K562 (cell line): ENCODE measurements around the gene PRR19. TPM values are rescaled to one million over a fixed set of nuclear protein-coding genes. Genes with fewer than 3 reads are reported as not detected.

Source experiments
- microRNA-seq: library from miRNA; unstranded; fragments of <30 nt; microRNA quantifications from one replicate; pipeline ENCODE4, GENCODE V29; 2018; ENCODE audit warnings: borderline microRNAs expressed
- polyA plus RNA-seq, 8 experiments: library from polyadenylated mRNA; depleted of rRNA in 4 of 8; stranded (reverse) in 5 of 8; unstranded in 3 of 8; fragments of >200 nt; fragmentation: Nextera tagmentation in 2 of 8; fragmentation: Illumina TruSeq in 1 of 8; extraction: Ambion mirVana in 2 of 8; extraction: Trizol in 1 of 8; gene quantifications; 2 replicates each; pipeline versions ENCODE4 v1.2.1 to v1.2.3, GENCODE V29; 2011 to 2014; ENCODE audit warnings: inconsistent platforms in 1 of 8, missing spikeins in 1 of 8
- small RNA-seq: library from RNA; depleted of rRNA; stranded (forward); fragments of <200 nt; gene quantifications from one replicate; pipeline ENCODE3, GENCODE V24; 2014
- total RNA-seq, 7 experiments: library from RNA; depleted of rRNA in 6 of 7; stranded (reverse); fragments of >200 nt in 6 of 7; fragmentation: Illumina TruSeq in 2 of 7; extraction: Trizol in 2 of 7; gene quantifications; 2 replicates each; pipeline versions ENCODE4 v1.2.1 to v1.2.3, GENCODE V29; 2011 to 2021; ENCODE audit warnings: low replicate concordance in 1 of 7
- TF ChIP-seq, protein P1 (sequence below): fragments of 250-450 bp; sonication (Bioruptor Pico); IDR thresholded peaks from 2 replicates; pipeline ENCODE4 v1.9.0; 2021; ENCODE audit warnings: mild to moderate bottlenecking, inconsistent platforms

The PRR19 gene
- total and polyA plus RNA-seq, 9 of the 15 experiments (the other 6 are each of a cell fraction or from before 2014, with no cell fraction given) = 0.10 to 1.6 (median 0.54) TPM

DNA sequence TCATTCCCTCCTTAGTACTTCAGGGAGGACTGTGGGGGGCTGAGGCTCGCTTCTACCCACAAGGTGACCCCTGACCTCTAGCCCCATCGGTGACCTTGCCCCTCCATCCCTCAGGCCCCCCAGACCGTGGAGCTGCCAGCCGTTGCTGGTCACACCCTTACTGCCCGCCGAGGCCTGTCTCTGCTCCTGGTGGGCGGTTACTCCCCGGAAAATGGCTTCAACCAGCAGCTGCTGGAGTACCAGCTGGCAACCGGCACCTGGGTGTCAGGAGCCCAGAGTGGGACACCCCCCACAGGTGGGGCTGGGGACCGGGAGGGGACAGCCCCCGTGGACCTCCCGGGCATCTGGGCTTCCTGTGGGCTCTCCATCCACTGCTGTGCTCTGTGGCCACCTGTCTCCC lies 55.4 kb downstream of the PRR19 start (continued):
- TF ChIP-seq, protein P1, sequence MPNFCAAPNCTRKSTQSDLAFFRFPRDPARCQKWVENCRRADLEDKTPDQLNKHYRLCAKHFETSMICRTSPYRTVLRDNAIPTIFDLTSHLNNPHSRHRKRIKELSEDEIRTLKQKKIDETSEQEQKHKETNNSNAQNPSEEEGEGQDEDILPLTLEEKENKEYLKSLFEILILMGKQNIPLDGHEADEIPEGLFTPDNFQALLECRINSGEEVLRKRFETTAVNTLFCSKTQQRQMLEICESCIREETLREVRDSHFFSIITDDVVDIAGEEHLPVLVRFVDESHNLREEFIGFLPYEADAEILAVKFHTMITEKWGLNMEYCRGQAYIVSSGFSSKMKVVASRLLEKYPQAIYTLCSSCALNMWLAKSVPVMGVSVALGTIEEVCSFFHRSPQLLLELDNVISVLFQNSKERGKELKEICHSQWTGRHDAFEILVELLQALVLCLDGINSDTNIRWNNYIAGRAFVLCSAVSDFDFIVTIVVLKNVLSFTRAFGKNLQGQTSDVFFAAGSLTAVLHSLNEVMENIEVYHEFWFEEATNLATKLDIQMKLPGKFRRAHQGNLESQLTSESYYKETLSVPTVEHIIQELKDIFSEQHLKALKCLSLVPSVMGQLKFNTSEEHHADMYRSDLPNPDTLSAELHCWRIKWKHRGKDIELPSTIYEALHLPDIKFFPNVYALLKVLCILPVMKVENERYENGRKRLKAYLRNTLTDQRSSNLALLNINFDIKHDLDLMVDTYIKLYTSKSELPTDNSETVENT = no peak

Small RNAs within 50 kb of the gene (microRNA-seq; reads per million reads assigned to microRNA genes)
- not detected for gene MIR8077

Small RNAs within 50 kb of the gene (small RNA-seq; reads per million reads assigned to genes)
- not detected for gene MIR8077

Other genes starting within 250 kb of the PRR19 start
Only the 7 nearest of the 15 such genes appear.
- 8.3 and 11.5 TPM in 2 replicates for gene ZNF526, start 81.8 kb upstream of the PRR19 start, total RNA-seq (2014; rRNA removed)
- 5.3 and 6.1 TPM in 2 replicates for gene ZNF526, start 81.8 kb upstream of the PRR19 start, total RNA-seq (2014; rRNA removed; fragmentation: Illumina TruSeq; extraction: Trizol)
- 7.6 and 8.2 TPM in 2 replicates for gene ZNF526, start 81.8 kb upstream of the PRR19 start, total RNA-seq (2015; rRNA removed; fragmentation: Illumina TruSeq; extraction: Trizol)
- gene ZNF526, start 81.8 kb upstream of the PRR19 start, total RNA-seq (2021) = 17.9 and 19.9 TPM in 2 replicates
- 4.2 and 8.3 TPM in 2 replicates for gene ZNF526, start 81.8 kb upstream of the PRR19 start, polyA plus RNA-seq (2011; rRNA removed)
- gene ZNF526, start 81.8 kb upstream of the PRR19 start, polyA plus RNA-seq (2014; fragmentation: Illumina TruSeq; extraction: Trizol) = 6.5 and 8.6 TPM in 2 replicates
- gene ZNF526, start 81.8 kb upstream of the PRR19 start, polyA plus RNA-seq (2014; fragmentation: Nextera tagmentation; extraction: Ambion mirVana) = 1 to 10 TPM; 1.3 to 2.2 TPM
- gene ZNF526, start 81.8 kb upstream of the PRR19 start, polyA plus RNA-seq (2014; rRNA removed) = 6.2 and 7.4 TPM in 2 replicates
- 22.7 and 25.2 TPM in 2 replicates for gene GSK3A, start 59.5 kb upstream of the PRR19 start, total RNA-seq (2014; rRNA removed)
- 16.6 and 21.4 TPM in 2 replicates for gene GSK3A, start 59.5 kb upstream of the PRR19 start, total RNA-seq (2014; rRNA removed; fragmentation: Illumina TruSeq; extraction: Trizol)
- 31.4 and 33.3 TPM in 2 replicates for gene GSK3A, start 59.5 kb upstream of the PRR19 start, total RNA-seq (2015; rRNA removed; fragmentation: Illumina TruSeq; extraction: Trizol)
- gene GSK3A, start 59.5 kb upstream of the PRR19 start, total RNA-seq (2021) = 54.9 and 56.0 TPM in 2 replicates
- gene GSK3A, start 59.5 kb upstream of the PRR19 start, polyA plus RNA-seq (2011; rRNA removed) = 49.3 and 61.9 TPM in 2 replicates
- 90.0 and 90.7 TPM in 2 replicates for gene GSK3A, start 59.5 kb upstream of the PRR19 start, polyA plus RNA-seq (2014; fragmentation: Illumina TruSeq; extraction: Trizol)
- under 1 TPM; 0.62 to 0.89 TPM for gene GSK3A, start 59.5 kb upstream of the PRR19 start, polyA plus RNA-seq (2014; fragmentation: Nextera tagmentation; extraction: Ambion mirVana)
- gene GSK3A, start 59.5 kb upstream of the PRR19 start, polyA plus RNA-seq (2014; rRNA removed) = 54.2 and 55.4 TPM in 2 replicates
- gene ERF, start 47.0 kb upstream of the PRR19 start, total RNA-seq (2014; rRNA removed) = 27.1 and 29.8 TPM in 2 replicates
- 19.0 and 20.0 TPM in 2 replicates for gene ERF, start 47.0 kb upstream of the PRR19 start, total RNA-seq (2014; rRNA removed; fragmentation: Illumina TruSeq; extraction: Trizol)
- gene ERF, start 47.0 kb upstream of the PRR19 start, total RNA-seq (2015; rRNA removed; fragmentation: Illumina TruSeq; extraction: Trizol) = 26.5 and 30.0 TPM in 2 replicates
- gene ERF, start 47.0 kb upstream of the PRR19 start, total RNA-seq (2021) = 72.7 and 75.4 TPM in 2 replicates
- gene ERF, start 47.0 kb upstream of the PRR19 start, polyA plus RNA-seq (2011; rRNA removed) = 27.0 and 41.5 TPM in 2 replicates
- 28.9 and 45.7 TPM in 2 replicates for gene ERF, start 47.0 kb upstream of the PRR19 start, polyA plus RNA-seq (2014; fragmentation: Illumina TruSeq; extraction: Trizol)
- under 1 TPM; 0.03 to 0.13 TPM for gene ERF, start 47.0 kb upstream of the PRR19 start, polyA plus RNA-seq (2014; fragmentation: Nextera tagmentation; extraction: Ambion mirVana)
- 54.9 and 62.2 TPM in 2 replicates for gene ERF, start 47.0 kb upstream of the PRR19 start, polyA plus RNA-seq (2014; rRNA removed)
- gene CIC, start 32.9 kb upstream of the PRR19 start, total RNA-seq (2014; rRNA removed) = 13.6 and 13.7 TPM in 2 replicates
- gene CIC, start 32.9 kb upstream of the PRR19 start, total RNA-seq (2014; rRNA removed; fragmentation: Illumina TruSeq; extraction: Trizol) = 1.5 and 2.2 TPM in 2 replicates
- gene CIC, start 32.9 kb upstream of the PRR19 start, total RNA-seq (2015; rRNA removed; fragmentation: Illumina TruSeq; extraction: Trizol) = 8.6 and 8.7 TPM in 2 replicates
- gene CIC, start 32.9 kb upstream of the PRR19 start, total RNA-seq (2021) = 37.6 and 44.7 TPM in 2 replicates
- 3.0 and 5.8 TPM in 2 replicates for gene CIC, start 32.9 kb upstream of the PRR19 start, polyA plus RNA-seq (2011; rRNA removed)
- 12.0 and 21.5 TPM in 2 replicates for gene CIC, start 32.9 kb upstream of the PRR19 start, polyA plus RNA-seq (2014; fragmentation: Illumina TruSeq; extraction: Trizol)
- under 1 TPM; 0.07 to 0.13 TPM for gene CIC, start 32.9 kb upstream of the PRR19 start, polyA plus RNA-seq (2014; fragmentation: Nextera tagmentation; extraction: Ambion mirVana)
- 18.9 and 19.9 TPM in 2 replicates for gene CIC, start 32.9 kb upstream of the PRR19 start, polyA plus RNA-seq (2014; rRNA removed)
- gene PAFAH1B3, start 492 bp downstream of the PRR19 start, total RNA-seq (2014; rRNA removed) = 114 and 146 TPM in 2 replicates
- 28.7 and 48.0 TPM in 2 replicates for gene PAFAH1B3, start 492 bp downstream of the PRR19 start, total RNA-seq (2014; rRNA removed; fragmentation: Illumina TruSeq; extraction: Trizol)
- gene PAFAH1B3, start 492 bp downstream of the PRR19 start, total RNA-seq (2015; rRNA removed; fragmentation: Illumina TruSeq; extraction: Trizol) = 78.9 and 81.0 TPM in 2 replicates
- gene PAFAH1B3, start 492 bp downstream of the PRR19 start, total RNA-seq (2021) = 130 and 138 TPM in 2 replicates
- gene PAFAH1B3, start 492 bp downstream of the PRR19 start, polyA plus RNA-seq (2011; rRNA removed) = 27.5 and 40.8 TPM in 2 replicates
- gene PAFAH1B3, start 492 bp downstream of the PRR19 start, polyA plus RNA-seq (2014; fragmentation: Illumina TruSeq; extraction: Trizol) = 96.7 and 113 TPM in 2 replicates
- gene PAFAH1B3, start 492 bp downstream of the PRR19 start, polyA plus RNA-seq (2014; fragmentation: Nextera tagmentation; extraction: Ambion mirVana) = 10 to 100 TPM; 10.5 to 23.5 TPM
- 79.6 and 80.6 TPM in 2 replicates for gene PAFAH1B3, start 492 bp downstream of the PRR19 start, polyA plus RNA-seq (2014; rRNA removed)
- 0.61 TPM in 1 of 2 replicates, not detected in the other for gene TMEM145, start 11.2 kb downstream of the PRR19 start, total RNA-seq (2014; rRNA removed)
- 0.80 and 0.83 TPM in 2 replicates for gene TMEM145, start 11.2 kb downstream of the PRR19 start, total RNA-seq (2014; rRNA removed; fragmentation: Illumina TruSeq; extraction: Trizol)
- 0.75 and 0.94 TPM in 2 replicates for gene TMEM145, start 11.2 kb downstream of the PRR19 start, total RNA-seq (2015; rRNA removed; fragmentation: Illumina TruSeq; extraction: Trizol)
- gene TMEM145, start 11.2 kb downstream of the PRR19 start, total RNA-seq (2021) = 2.8 and 5.5 TPM in 2 replicates
- gene TMEM145, start 11.2 kb downstream of the PRR19 start, polyA plus RNA-seq (2011; rRNA removed) = 1.3 and 1.8 TPM in 2 replicates
- 1.8 and 2.0 TPM in 2 replicates for gene TMEM145, start 11.2 kb downstream of the PRR19 start, polyA plus RNA-seq (2014; fragmentation: Illumina TruSeq; extraction: Trizol)
- gene TMEM145, start 11.2 kb downstream of the PRR19 start, polyA plus RNA-seq (2014; fragmentation: Nextera tagmentation; extraction: Ambion mirVana) = not detected
- gene TMEM145, start 11.2 kb downstream of the PRR19 start, polyA plus RNA-seq (2014; rRNA removed) = 3.0 and 4.1 TPM in 2 replicates
- 3.8 and 4.5 TPM in 2 replicates for gene MEGF8, start 23.5 kb downstream of the PRR19 start, total RNA-seq (2014; rRNA removed)
- gene MEGF8, start 23.5 kb downstream of the PRR19 start, total RNA-seq (2014; rRNA removed; fragmentation: Illumina TruSeq; extraction: Trizol) = 1.5 and 1.8 TPM in 2 replicates
- 3.0 and 3.4 TPM in 2 replicates for gene MEGF8, start 23.5 kb downstream of the PRR19 start, total RNA-seq (2015; rRNA removed; fragmentation: Illumina TruSeq; extraction: Trizol)
- gene MEGF8, start 23.5 kb downstream of the PRR19 start, total RNA-seq (2021) = 10.0 and 13.1 TPM in 2 replicates
- 1.9 and 2.1 TPM in 2 replicates for gene MEGF8, start 23.5 kb downstream of the PRR19 start, polyA plus RNA-seq (2011; rRNA removed)
- gene MEGF8, start 23.5 kb downstream of the PRR19 start, polyA plus RNA-seq (2014; fragmentation: Illumina TruSeq; extraction: Trizol) = 3.9 and 4.6 TPM in 2 replicates
- gene MEGF8, start 23.5 kb downstream of the PRR19 start, polyA plus RNA-seq (2014; fragmentation: Nextera tagmentation; extraction: Ambion mirVana) = under 1 TPM; 0.28 to 0.34 TPM
- 4.5 and 4.7 TPM in 2 replicates for gene MEGF8, start 23.5 kb downstream of the PRR19 start, polyA plus RNA-seq (2014; rRNA removed)